Measurements from ENCODE around the gene TRAPPC4.

TRAPPC4 gene

GRCh38 chr11:119011476-119012053, 7.0 kb upstream of the TRAPPC4 start:
- TF ChIP-seq REST (IDR thresholded peaks at IDR 0.05; ENCODE audit: insufficient replicate concordance, low read depth) (no peak), POLR2AphosphoS5 (IDR thresholded peaks at IDR 0.05; ENCODE audit: low read depth) (no peak), CTCF (IDR thresholded peaks at IDR 0.05; ENCODE audit: insufficient read depth, low read length) (no peak), SPI1 (IDR thresholded peaks at IDR 0.05; ENCODE audit: borderline replicate concordance, low read depth) (no peak), GABPA (IDR thresholded peaks at IDR 0.05; ENCODE audit: low read depth) (no peak)
- no peak overlapping the region for H3K4me3 ChIP-seq (replicated peaks; ENCODE audit: insufficient read depth, low read length)
- no peak for DNase-seq (ENCODE audit: low read depth in 1 of 2, low spot score in 1 of 2)
- H3K27ac ChIP-seq (replicated peaks), result no peak overlapping the region
- H3K27me3 ChIP-seq (ENCODE audit: insufficient read depth, poor library complexity, severe bottlenecking), result no peaks in the 10 kb centered on the region

GRCh38 chr11:119012629-119013170, 5.9 kb upstream of the TRAPPC4 start:
- TF ChIP-seq REST (IDR thresholded peaks at IDR 0.05; ENCODE audit: insufficient replicate concordance, low read depth) (no peak), POLR2AphosphoS5 (IDR thresholded peaks at IDR 0.05; ENCODE audit: low read depth) (0 out of 2 replicates have a peak, but pooled peaks have one; percentile 23)
- no peak for DNase-seq (ENCODE audit: low read depth in 1 of 2, low spot score in 1 of 2)
- H3K27me3 ChIP-seq (ENCODE audit: insufficient read depth, poor library complexity, severe bottlenecking), result no peaks in the 10 kb centered on the region
- H3K27ac ChIP-seq (replicated peaks), result no peak overlapping the region
- no peak overlapping the region for H3K4me3 ChIP-seq (replicated peaks; ENCODE audit: insufficient read depth, low read length)

GRCh38 chr11:119014209-119014924, 4.2 kb upstream of the TRAPPC4 start:
- no peak for TF ChIP-seq SPI1 (IDR thresholded peaks at IDR 0.05; ENCODE audit: borderline replicate concordance, low read depth)
- peak; percentile 76 for TF ChIP-seq POLR2AphosphoS5 (IDR thresholded peaks at IDR 0.05; ENCODE audit: low read depth)
- H3K4me3 ChIP-seq (replicated peaks; ENCODE audit: insufficient read depth, low read length), result no peak overlapping the region
- H3K27ac ChIP-seq (replicated peaks), result no peak overlapping the region
- H3K27me3 ChIP-seq (ENCODE audit: insufficient read depth, poor library complexity, severe bottlenecking), result no peaks in the 10 kb centered on the region
- DNase-seq (ENCODE audit: low read depth in 1 of 2, low spot score in 1 of 2), result no peak

- Histone ChIP-seq H3K27ac (replicated peaks) (no peak overlapping the region), H3K27me3 (ENCODE audit: insufficient read depth, poor library complexity, severe bottlenecking) (no peaks in the 10 kb centered on the region), H3K4me3 (replicated peaks; ENCODE audit: insufficient read depth, low read length) (no peak overlapping the region)
- TF ChIP-seq GABPA (IDR thresholded peaks at IDR 0.05; ENCODE audit: low read depth) (no peak), SPI1 (IDR thresholded peaks at IDR 0.05; ENCODE audit: borderline replicate concordance, low read depth) (no peak), POLR2AphosphoS5 (IDR thresholded peaks at IDR 0.05; ENCODE audit: low read depth) (no peak), REST (IDR thresholded peaks at IDR 0.05; ENCODE audit: insufficient replicate concordance, low read depth) (no peak), CTCF (IDR thresholded peaks at IDR 0.05; ENCODE audit: insufficient read depth, low read length) (no peak)
- DNase-seq (ENCODE audit: low read depth in 1 of 2, low spot score in 1 of 2), result peak in 1 of 2 experiments; percentile 27
Observed at GRCh38 chr11:119015054-119015611, 3.4 kb upstream of the TRAPPC4 start.

Data from HL-60 (cell line).